ENCODE data around the gene FNBP1L.
A peak's percentile ranks its signal among the peaks of the same experiment; 100 is the strongest.
"Not testable (repeated sequence)": the region's sequence is repeated elsewhere in the genome, so short reads cannot be mapped to it uniquely, and the experiment has no call there.

FNBP1L gene

GRCh38 chr1:93575621-93576284 lies 127.8 kb downstream of the FNBP1L start:
- peak; percentile 38 for DNase-seq

- DNase-seq = peak; percentile 66
Observed at GRCh38 chr1:93576346-93576745, 128.4 kb downstream of the FNBP1L start.

- DNase-seq = no peak
Observed at GRCh38 chr1:93576746-93577145, 128.8 kb downstream of the FNBP1L start.

GRCh38 chr1:93577536-93578432 lies 129.9 kb downstream of the FNBP1L start:
- DNase-seq = no peak

- no peak for DNase-seq
Observed at GRCh38 chr1:93578433-93578830, 130.5 kb downstream of the FNBP1L start.

GRCh38 chr1:93578911-93579825 lies 131.2 kb downstream of the FNBP1L start:
- no peak for DNase-seq

GRCh38 chr1:93579891-93580290 lies 132.0 kb downstream of the FNBP1L start:
- no peak for DNase-seq

- DNase-seq = no peak
Observed at GRCh38 chr1:93581917-93582850, 134.3 kb downstream of the FNBP1L start.

GRCh38 chr1:93584261-93585003 lies 136.5 kb downstream of the FNBP1L start:
- DNase-seq = no peak

- no peak for DNase-seq
Observed at GRCh38 chr1:93585059-93585966, 137.4 kb downstream of the FNBP1L start.

GRCh38 chr1:93587354-93587753 lies 139.4 kb downstream of the FNBP1L start:
- DNase-seq = no peak

GRCh38 chr1:93588206-93588605 lies 140.3 kb downstream of the FNBP1L start:
- DNase-seq = no peak

GRCh38 chr1:93588955-93589354 lies 141.0 kb downstream of the FNBP1L start:
- DNase-seq = no peak

- DNase-seq = not testable (repeated sequence)
Observed at GRCh38 chr1:93591291-93591675, 143.4 kb downstream of the FNBP1L start.

GRCh38 chr1:93591676-93592550 lies 144.0 kb downstream of the FNBP1L start:
- DNase-seq = peak; percentile 93

GRCh38 chr1:93592551-93592949 lies 144.6 kb downstream of the FNBP1L start:
- no peak for DNase-seq

- no peak for DNase-seq
Observed at GRCh38 chr1:93593854-93594602, 146.1 kb downstream of the FNBP1L start.

GRCh38 chr1:93594603-93594880 lies 146.6 kb downstream of the FNBP1L start:
- DNase-seq = no peak

- DNase-seq = no peak
Observed at GRCh38 chr1:93595266-93595665, 147.3 kb downstream of the FNBP1L start.

Data from NCI-H1436 (cell line).